ENCODE measurements around the gene FAM180B.

FAM180B gene

DNA sequence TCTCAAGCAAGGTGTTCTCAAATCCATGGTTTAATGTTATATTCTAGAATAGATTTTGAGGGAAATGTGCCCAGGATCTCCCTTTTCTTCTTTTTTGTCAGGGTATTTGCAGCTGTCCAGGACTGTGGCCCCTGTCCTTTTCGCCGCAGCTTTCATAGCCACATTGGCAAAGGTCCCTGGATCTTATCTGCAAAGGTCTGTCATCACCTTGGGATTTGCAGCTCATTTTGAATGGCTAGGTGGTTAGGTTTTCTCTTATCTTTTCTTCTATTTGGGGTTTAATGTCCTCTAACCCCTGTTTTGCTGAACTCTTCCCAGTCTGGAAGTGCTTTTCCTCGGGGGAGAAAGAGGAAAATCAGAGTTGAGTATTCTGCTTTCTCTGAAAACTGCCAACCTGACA, 19.4 kb downstream of the FAM180B start:
- Histone ChIP-seq H3K27ac (ENCODE audit: low read depth, low read length) (no peak overlapping the region), H3K9me2 (replicated peaks; ENCODE audit: insufficient read depth, low read length) (no peaks in the 10 kb centered on the region), H3K79me2 (ENCODE audit: insufficient read depth, low read length) (no peaks in the 10 kb centered on the region), H3K9ac (ENCODE audit: low read length) (no peak overlapping the region), H4K20me1 (ENCODE audit: low read depth, low read length) (no peaks in the 10 kb centered on the region), H3K27me3 (ENCODE audit: low read length) (no peaks in the 10 kb centered on the region), H2AFZ (ENCODE audit: low read depth, low read length, severe bottlenecking) (no peak overlapping the region), H3K4me3 (ENCODE audit: insufficient read depth, low read length, poor library complexity, severe bottlenecking) (no peak overlapping the region), H3K9me3 (ENCODE audit: insufficient read depth, low read length) (no peaks in the 10 kb centered on the region), H3K4me2 (ENCODE audit: low read depth, low read length, poor library complexity, severe bottlenecking) (no peak overlapping the region), H3K36me3 (ENCODE audit: low read length) (no peaks in the 10 kb centered on the region), H3F3A (ENCODE audit: insufficient read depth) (no peaks in the 10 kb centered on the region)
- TF ChIP-seq, protein P1, sequence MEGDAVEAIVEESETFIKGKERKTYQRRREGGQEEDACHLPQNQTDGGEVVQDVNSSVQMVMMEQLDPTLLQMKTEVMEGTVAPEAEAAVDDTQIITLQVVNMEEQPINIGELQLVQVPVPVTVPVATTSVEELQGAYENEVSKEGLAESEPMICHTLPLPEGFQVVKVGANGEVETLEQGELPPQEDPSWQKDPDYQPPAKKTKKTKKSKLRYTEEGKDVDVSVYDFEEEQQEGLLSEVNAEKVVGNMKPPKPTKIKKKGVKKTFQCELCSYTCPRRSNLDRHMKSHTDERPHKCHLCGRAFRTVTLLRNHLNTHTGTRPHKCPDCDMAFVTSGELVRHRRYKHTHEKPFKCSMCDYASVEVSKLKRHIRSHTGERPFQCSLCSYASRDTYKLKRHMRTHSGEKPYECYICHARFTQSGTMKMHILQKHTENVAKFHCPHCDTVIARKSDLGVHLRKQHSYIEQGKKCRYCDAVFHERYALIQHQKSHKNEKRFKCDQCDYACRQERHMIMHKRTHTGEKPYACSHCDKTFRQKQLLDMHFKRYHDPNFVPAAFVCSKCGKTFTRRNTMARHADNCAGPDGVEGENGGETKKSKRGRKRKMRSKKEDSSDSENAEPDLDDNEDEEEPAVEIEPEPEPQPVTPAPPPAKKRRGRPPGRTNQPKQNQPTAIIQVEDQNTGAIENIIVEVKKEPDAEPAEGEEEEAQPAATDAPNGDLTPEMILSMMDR (IDR thresholded peaks at IDR 0.05; ENCODE audit: insufficient read depth, low read length, poor library complexity, severe bottlenecking): no peak
- TF ChIP-seq EZH2phosphoT487 (conservative IDR thresholded peaks at IDR 0.05; ENCODE audit: low read length): no peak

DNA sequence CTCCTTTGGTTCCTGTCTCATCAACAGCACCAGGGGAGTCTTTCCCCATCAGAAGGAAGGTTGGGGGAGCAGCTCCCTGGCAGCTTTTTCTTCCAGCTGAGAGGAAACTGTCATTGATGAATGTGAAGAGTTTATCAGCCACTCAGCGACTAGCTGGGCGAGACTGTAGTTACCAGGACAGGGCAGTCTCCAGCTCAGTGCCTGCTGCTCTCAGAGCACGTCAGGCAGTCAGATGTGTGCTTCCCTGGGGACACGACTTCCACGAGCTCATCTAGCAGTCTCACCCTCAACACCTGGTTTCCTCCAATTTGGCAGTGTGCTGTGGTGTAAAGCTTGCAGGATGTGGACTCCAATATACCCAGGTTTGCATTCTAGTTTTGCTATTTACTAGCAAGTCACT, 20.3 kb downstream of the FAM180B start:
- no peak overlapping the region for H3K9ac ChIP-seq (ENCODE audit: low read length)
- no peaks in the 10 kb centered on the region for H3K9me2 ChIP-seq (replicated peaks; ENCODE audit: insufficient read depth, low read length)
- no peak for TF ChIP-seq EZH2phosphoT487 (conservative IDR thresholded peaks at IDR 0.05; ENCODE audit: low read length)
- TF ChIP-seq, protein P1 (IDR thresholded peaks at IDR 0.05; ENCODE audit: insufficient read depth, low read length, poor library complexity, severe bottlenecking): no peak
- no peak overlapping the region for H3K4me3 ChIP-seq (ENCODE audit: insufficient read depth, low read length, poor library complexity, severe bottlenecking)
- H3F3A ChIP-seq (ENCODE audit: insufficient read depth): no peaks in the 10 kb centered on the region
- no peaks in the 10 kb centered on the region for H3K9me3 ChIP-seq (ENCODE audit: insufficient read depth, low read length)
- no peak overlapping the region for H3K27ac ChIP-seq (ENCODE audit: low read depth, low read length)
- no peaks in the 10 kb centered on the region for H3K36me3 ChIP-seq (ENCODE audit: low read length)
- H3K27me3 ChIP-seq (ENCODE audit: low read length): no peaks in the 10 kb centered on the region
- no peak overlapping the region for H3K4me2 ChIP-seq (ENCODE audit: low read depth, low read length, poor library complexity, severe bottlenecking)
- no peaks in the 10 kb centered on the region for H3K79me2 ChIP-seq (ENCODE audit: insufficient read depth, low read length)
- no peaks in the 10 kb centered on the region for H4K20me1 ChIP-seq (ENCODE audit: low read depth, low read length)
- H2AFZ ChIP-seq (ENCODE audit: low read depth, low read length, severe bottlenecking): no peak overlapping the region

DNA sequence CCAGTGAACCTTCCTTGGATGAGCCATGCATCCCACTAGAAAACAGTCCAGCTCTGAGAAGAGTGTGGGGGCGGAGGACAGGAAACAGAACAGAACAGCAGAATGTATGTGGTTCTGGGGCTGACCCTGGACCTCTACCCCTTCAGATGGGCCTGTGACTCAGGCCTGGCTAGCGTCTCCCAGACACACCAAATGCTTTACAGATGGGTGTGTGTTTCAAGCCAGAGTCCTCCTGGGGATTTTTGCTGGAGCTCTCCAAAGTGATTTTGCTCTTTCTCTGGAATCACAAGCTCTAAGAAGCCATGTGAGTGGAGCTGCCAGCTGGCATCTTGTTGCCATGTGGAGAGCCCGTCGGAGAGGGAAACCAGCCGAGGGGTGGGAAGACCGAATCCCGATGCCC, 20.9 kb downstream of the FAM180B start:
- H3K4me3 ChIP-seq (ENCODE audit: insufficient read depth, low read length, poor library complexity, severe bottlenecking): no peak overlapping the region
- H3K9ac ChIP-seq (ENCODE audit: low read length): no peak overlapping the region
- no peaks in the 10 kb centered on the region for H3K9me3 ChIP-seq (ENCODE audit: insufficient read depth, low read length)
- H3K9me2 ChIP-seq (replicated peaks; ENCODE audit: insufficient read depth, low read length): no peaks in the 10 kb centered on the region
- no peaks in the 10 kb centered on the region for H3K27me3 ChIP-seq (ENCODE audit: low read length)
- TF ChIP-seq EZH2phosphoT487 (conservative IDR thresholded peaks at IDR 0.05; ENCODE audit: low read length): no peak
- TF ChIP-seq, protein P1 (IDR thresholded peaks at IDR 0.05; ENCODE audit: insufficient read depth, low read length, poor library complexity, severe bottlenecking): no peak
- no peaks in the 10 kb centered on the region for H3F3A ChIP-seq (ENCODE audit: insufficient read depth)
- H3K79me2 ChIP-seq (ENCODE audit: insufficient read depth, low read length): no peaks in the 10 kb centered on the region
- no peaks in the 10 kb centered on the region for H4K20me1 ChIP-seq (ENCODE audit: low read depth, low read length)
- no peak overlapping the region for H2AFZ ChIP-seq (ENCODE audit: low read depth, low read length, severe bottlenecking)
- no peak overlapping the region for H3K27ac ChIP-seq (ENCODE audit: low read depth, low read length)
- H3K4me2 ChIP-seq (ENCODE audit: low read depth, low read length, poor library complexity, severe bottlenecking): no peak overlapping the region
- H3K36me3 ChIP-seq (ENCODE audit: low read length): no peaks in the 10 kb centered on the region
